Natural killer cell (primary cell): ENCODE results near the gene GEMIN4. TPM values are rescaled to one million over a fixed set of nuclear protein-coding genes. Genes with fewer than 3 reads are reported as not detected.
"Not testable (repeated sequence)": the region's sequence is repeated elsewhere in the genome, so short reads cannot be mapped to it uniquely, and the experiment has no call there.

ENCODE experiments used
- ATAC-seq, 3 donors: fragments of 150-1000 bp in 2 of 3; fragments of 200-7000 bp in 1 of 3; cut with Tn5 transposase; 1 replicate in 1 of 3; 2 replicates in 2 of 3; pipeline ENCODE4 v1.10.0; 2021; ENCODE audit warnings: mild to moderate bottlenecking in 2 of 3, moderate library complexity in 2 of 3
- DNase-seq, 2 donors: peaks; one replicate each; pipeline versions ENCODE4 v3.0.0 to v3.0.0-alpha.2; 2013 to 2021; ENCODE audit warnings: mixed read lengths in 1 of 2
- H3K27ac ChIP-seq: one replicate; pipeline ENCODE4 v1.5.1; 2013; ENCODE audit warnings: mild to moderate bottlenecking, low read length
- H3K27me3 ChIP-seq: one replicate; pipeline ENCODE4 v1.6.1; 2013; ENCODE audit warnings: low read length; ENCODE audit not compliant: control insufficient read depth, insufficient read depth
- H3K36me3 ChIP-seq: one replicate; pipeline ENCODE4 v1.6.1; 2013; ENCODE audit warnings: low read length; ENCODE audit not compliant: control insufficient read depth, insufficient read depth
- H3K4me1 ChIP-seq: one replicate; pipeline ENCODE4 v1.6.1; 2013; ENCODE audit warnings: low read length; ENCODE audit not compliant: control insufficient read depth, insufficient read depth
- H3K4me3 ChIP-seq: one replicate; pipeline ENCODE4 v1.5.1; 2013; ENCODE audit warnings: low read length
- H3K9me3 ChIP-seq: one replicate; pipeline ENCODE4 v1.6.1; 2013; ENCODE audit warnings: low read length; ENCODE audit not compliant: control insufficient read depth, insufficient read depth
- H3K27ac Mint-ChIP-seq, 2 donors: one replicate each; pipeline ENCODE4 v1.8.0; 2022; ENCODE audit warnings: mild to moderate bottlenecking in 2 of 2, mixed read lengths in 2 of 2, moderate library complexity in 1 of 2
- H3K27me3 Mint-ChIP-seq, 2 donors: one replicate each; pipeline ENCODE4 v1.8.0; 2022; ENCODE audit warnings: low read depth in 2 of 2, mixed read lengths in 2 of 2
- H3K36me3 Mint-ChIP-seq: one replicate; pipeline ENCODE4 v1.8.0; 2022; ENCODE audit warnings: mixed read lengths
- H3K4me1 Mint-ChIP-seq, 2 donors: one replicate each; pipeline ENCODE4 v1.8.0; 2022; ENCODE audit warnings: mixed read lengths in 2 of 2
- H3K4me3 Mint-ChIP-seq: one replicate; pipeline ENCODE4 v1.8.0; 2022; ENCODE audit warnings: mild to moderate bottlenecking, moderate library complexity, mixed read lengths
- H3K9me3 Mint-ChIP-seq, 2 donors: one replicate each; pipeline ENCODE4 v1.8.0; 2022; ENCODE audit warnings: mixed read lengths in 2 of 2
- CTCF ChIP-seq: fragments of 200-600 bp; IDR thresholded peaks from one replicate; pipeline ENCODE4 v1.8.0; 2022; ENCODE audit warnings: antibody characterized with exemption
- WGBS: methylation state at CpG from one replicate; pipeline ENCODE4 v1.1.7; 2013; ENCODE audit warnings: missing lambda C conversion rate; ENCODE audit not compliant: insufficient coverage; 5-methylcytosine and 5-hydroxymethylcytosine counted together
- intact Hi-C: fragments of 100-400 bp; cut with micrococcal nuclease; formaldehyde crosslinking; loops from one replicate; pipeline ENCODE4 v1.14.2; 2022
- total RNA-seq, 4 donors: library from RNA; stranded (reverse); fragments of 120-200 nt in 1 of 4; gene quantifications; one replicate each; pipeline versions ENCODE4 v1.2.3 to v1.2.4, GENCODE V29; 2013 to 2022

The GEMIN4 gene
- total RNA-seq, 3 donors from 2014 or later (not counting 1 experiment from before 2014, with no cell fraction given): 13.7 to 17.1 (median 13.7) TPM

DNA sequence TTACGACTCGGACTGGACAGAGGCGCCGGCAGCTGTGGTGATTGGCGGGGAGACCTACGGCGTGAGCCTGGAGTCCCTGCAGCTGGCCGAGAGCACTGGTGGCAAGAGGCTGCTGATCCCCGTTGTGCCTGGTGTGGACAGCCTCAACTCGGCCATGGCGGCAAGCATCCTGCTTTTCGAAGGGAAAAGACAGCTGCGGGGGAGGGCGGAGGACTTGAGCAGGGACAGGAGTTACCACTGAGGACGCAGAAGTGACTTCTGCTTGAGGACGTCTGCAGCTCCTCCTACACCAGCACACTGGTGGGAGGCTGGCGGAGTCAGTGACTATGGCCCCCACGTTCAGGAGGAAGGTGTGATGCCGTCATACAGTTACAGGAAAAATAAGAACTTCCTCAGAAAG, 39.8 kb upstream of the GEMIN4 start:
- DNase-seq (no peak), ATAC-seq (no peak)
- no peaks in the 10 kb centered on the region for H3K27me3 Mint-ChIP-seq
- Histone ChIP-seq H3K4me1 (peaks cover 6% of the 10 kb centered on the region), H3K36me3 (peaks cover 35% of the 10 kb centered on the region), H3K4me3 (no peak overlapping the region), H3K27ac (no peak overlapping the region), H3K27me3 (no peaks in the 10 kb centered on the region), H3K9me3 (no peaks in the 10 kb centered on the region)
- H3K4me3 Mint-ChIP-seq: no peak overlapping the region
- H3K4me1 Mint-ChIP-seq: peaks cover 6 to 9% of the 10 kb centered on the region in 2 donors
- no peak overlapping the region for H3K27ac Mint-ChIP-seq
- H3K36me3 Mint-ChIP-seq: no peaks in the 10 kb centered on the region
- 95% methylated on average over 19 of the region's 19 CpGs for WGBS
- intact Hi-C loops: no loop called here
- H3K9me3 Mint-ChIP-seq: no peaks in the 10 kb centered on the region
- TF ChIP-seq CTCF: no peak

DNA sequence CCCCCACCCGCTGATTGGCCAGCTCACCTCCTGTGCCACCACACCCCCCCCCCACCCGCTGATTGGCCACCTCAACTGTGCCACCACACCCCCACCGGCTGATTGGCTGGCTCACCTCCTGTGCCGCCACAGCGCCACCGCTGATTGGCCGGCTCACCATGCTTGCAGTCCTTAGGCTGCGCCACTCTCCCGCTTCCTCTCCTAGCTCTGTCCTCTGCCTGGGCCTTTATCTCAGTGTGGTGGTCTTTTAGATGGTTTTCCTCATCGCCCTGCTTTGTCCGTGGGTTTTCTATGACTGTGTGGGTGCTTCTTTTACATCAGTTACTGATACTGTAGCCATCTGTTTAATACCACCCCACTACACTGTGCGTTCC, 38.8 kb upstream of the GEMIN4 start:
- H3K27me3 Mint-ChIP-seq, H3K4me1 ChIP-seq, H3K9me3 ChIP-seq, H3K36me3 Mint-ChIP-seq, intact Hi-C loops, H3K27ac Mint-ChIP-seq, H3K27me3 ChIP-seq, H3K27ac ChIP-seq, ATAC-seq, H3K9me3 Mint-ChIP-seq, H3K4me3 Mint-ChIP-seq, H3K4me1 Mint-ChIP-seq, DNase-seq, H3K4me3 ChIP-seq: not testable (repeated sequence)
- 99% methylated on average over 7 of the region's 12 CpGs for WGBS
- H3K36me3 ChIP-seq: peaks cover 35% of the 10 kb centered on the region

DNA sequence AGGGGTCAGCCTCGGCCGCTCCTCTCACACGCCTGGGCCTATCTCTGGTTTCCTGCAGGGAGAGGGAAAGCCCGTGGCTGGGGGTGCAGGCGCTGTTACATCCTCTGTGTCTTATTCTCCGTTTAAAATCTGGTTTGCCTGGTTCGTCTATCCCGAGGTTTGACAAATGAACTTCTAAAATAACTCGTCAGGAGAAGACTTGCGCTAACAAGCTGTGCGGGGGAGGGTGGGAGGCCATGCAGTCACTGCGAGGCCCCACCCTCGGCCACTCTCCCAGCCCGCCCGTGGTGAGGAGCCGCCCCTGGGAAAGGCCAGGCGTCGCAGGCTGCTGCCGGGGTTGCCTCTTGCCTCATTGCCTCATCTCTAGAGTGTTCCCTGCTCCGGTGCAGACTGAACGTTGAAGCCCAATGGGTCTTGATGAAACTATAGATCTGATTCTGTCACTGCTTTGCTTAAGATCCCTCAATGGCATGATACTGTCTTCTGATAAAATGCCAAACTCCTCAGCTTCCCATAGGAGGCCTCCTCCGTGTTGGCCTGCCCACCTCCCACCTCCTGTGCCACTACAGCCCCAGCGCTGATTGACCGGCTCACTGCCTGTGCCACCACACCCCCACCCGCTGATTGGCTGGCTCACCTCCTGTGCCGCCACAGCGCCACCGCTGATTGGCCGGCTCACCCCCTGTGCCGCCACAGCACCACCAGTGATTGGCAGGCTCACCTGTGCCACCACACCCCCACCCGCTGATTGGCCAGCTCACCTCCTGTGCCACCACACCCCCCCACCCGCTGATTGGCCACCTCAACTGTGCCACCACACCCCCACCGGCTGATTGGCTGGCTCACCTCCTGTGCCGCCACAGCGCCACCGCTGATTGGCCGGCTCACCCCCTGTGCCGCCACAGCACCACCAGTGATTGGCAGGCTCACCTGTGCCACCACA, 38.1 kb upstream of the GEMIN4 start:
- H3K27me3 Mint-ChIP-seq, H3K27ac ChIP-seq, H3K27ac Mint-ChIP-seq, H3K36me3 Mint-ChIP-seq, H3K4me1 ChIP-seq, H3K4me3 ChIP-seq, H3K9me3 Mint-ChIP-seq, H3K9me3 ChIP-seq, H3K4me1 Mint-ChIP-seq, intact Hi-C loops, DNase-seq, H3K27me3 ChIP-seq, ATAC-seq, H3K4me3 Mint-ChIP-seq: not testable (repeated sequence)
- 97% methylated on average over 30 of the region's 38 CpGs for WGBS
- peaks cover 35% of the 10 kb centered on the region for H3K36me3 ChIP-seq

DNA sequence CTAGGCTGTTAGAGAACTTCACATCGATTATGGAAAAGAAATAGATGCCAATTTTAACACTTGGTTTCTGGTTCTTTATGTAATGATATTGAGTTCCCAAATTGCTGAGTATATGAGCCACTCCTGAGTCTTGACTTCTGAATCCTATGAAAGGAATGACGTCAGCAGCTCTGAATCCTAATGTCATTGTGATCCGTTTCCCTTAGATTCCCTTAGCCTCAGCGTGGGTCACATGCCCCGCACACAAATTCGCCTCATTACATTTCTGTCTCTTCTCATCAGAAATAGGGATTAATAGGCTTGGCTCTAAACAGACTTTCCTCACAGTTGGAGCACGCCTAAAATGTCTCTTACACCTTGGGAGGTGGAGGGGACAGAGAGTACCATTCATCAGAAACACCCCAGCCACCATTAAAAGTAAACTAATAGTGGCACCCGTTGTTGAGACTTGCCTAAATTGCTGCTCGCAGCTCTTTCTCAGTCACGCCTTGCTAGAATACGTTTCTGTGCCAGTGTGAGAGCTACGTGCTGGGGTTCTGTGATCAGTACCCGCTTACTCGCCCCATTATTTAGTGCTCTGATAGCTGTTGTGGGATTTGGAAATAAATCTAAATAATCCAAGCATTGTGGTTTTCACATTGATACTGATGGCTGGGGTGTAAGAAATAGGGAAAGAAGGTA, 37.2 kb upstream of the GEMIN4 start:
- Mint-ChIP-seq H3K27me3 (no peaks in the 10 kb centered on the region), H3K36me3 (no peaks in the 10 kb centered on the region), H3K4me1 (peaks cover 0 to 4% of the 10 kb centered on the region in 2 donors), H3K9me3 (no peaks in the 10 kb centered on the region), H3K4me3 (no peak overlapping the region), H3K27ac (no peak overlapping the region)
- 99% methylated on average over 13 of the region's 14 CpGs for WGBS
- Histone ChIP-seq H3K4me1 (no peaks in the 10 kb centered on the region), H3K9me3 (no peaks in the 10 kb centered on the region), H3K27me3 (no peaks in the 10 kb centered on the region), H3K36me3 (peaks cover 37% of the 10 kb centered on the region), H3K27ac (no peak overlapping the region), H3K4me3 (no peak overlapping the region)
- DNase-seq: no peak
- no peak for TF ChIP-seq CTCF
- no peak for ATAC-seq
- intact Hi-C loops: no loop called here
